M059J (cell line): ENCODE data around the gene TSR2. TPM values are rescaled to one million over a fixed set of nuclear protein-coding genes. Genes with fewer than 3 reads are reported as not detected.

ENCODE experiments used
- DNase-seq: peaks from one replicate; pipeline ENCODE4 v3.0.0-alpha.2; 2012; ENCODE audit warnings: low read depth
- total RNA-seq: library from RNA; depleted of rRNA; stranded (reverse); fragments of >200 nt; shearing (Covaris generic); gene quantifications from 2 replicates; pipeline ENCODE4 v1.2.3, GENCODE V29; 2014; rRNA removed

Gene TSR2
- total RNA-seq: 38.7 and 41.4 TPM in 2 replicates

GRCh38 chrX:54439960-54440871 is at the start of gene TSR2:
TSS of gene TSR2 (plus strand) at chrX:54440404. CDS start at chrX:54440422, 18 bp downstream.
- peak; percentile 92 for DNase-seq

GRCh38 chrX:54397113-54397512 is 43.1 kb upstream of the TSR2 start:
- DNase-seq: no peak

GRCh38 chrX:54407266-54407665 is 32.9 kb upstream of the TSR2 start:
- DNase-seq: no peak

GRCh38 chrX:54411732-54412131 is 28.5 kb upstream of the TSR2 start:
- no peak for DNase-seq

- peak; percentile 4 for DNase-seq
These were observed 26.5 kb upstream of the TSR2 start for GRCh38 chrX:54413753-54414152.

- DNase-seq: peak; percentile 44
These were observed 24.5 kb upstream of the TSR2 start for GRCh38 chrX:54415534-54416350.

- no peak for DNase-seq
These were observed 23.2 kb upstream of the TSR2 start for GRCh38 chrX:54416965-54417364.

GRCh38 chrX:54419559-54420302 is 20.5 kb upstream of the TSR2 start:
- DNase-seq: no peak

GRCh38 chrX:54422168-54422567 is 18.0 kb upstream of the TSR2 start:
- no peak for DNase-seq

GRCh38 chrX:54423161-54423888 is 16.9 kb upstream of the TSR2 start:
- no peak for DNase-seq

- DNase-seq: no peak
These were observed 12.3 kb upstream of the TSR2 start for GRCh38 chrX:54427837-54428424.

GRCh38 chrX:54430519-54430918 is 9.7 kb upstream of the TSR2 start:
- DNase-seq: no peak

GRCh38 chrX:54435121-54435520 is 5.1 kb upstream of the TSR2 start:
- no peak for DNase-seq

- DNase-seq: no peak
These were observed 2.6 kb downstream of the TSR2 start for GRCh38 chrX:54442790-54443189.

- DNase-seq: no peak
These were observed 4.5 kb downstream of the TSR2 start for GRCh38 chrX:54444752-54445151.

GRCh38 chrX:54446084-54446483 is 5.9 kb downstream of the TSR2 start:
- DNase-seq: no peak

- peak; percentile 15 for DNase-seq
These were observed 7.3 kb downstream of the TSR2 start for GRCh38 chrX:54447461-54447860.

GRCh38 chrX:54449929-54450328 is 9.7 kb downstream of the TSR2 start:
- DNase-seq: no peak

GRCh38 chrX:54452920-54453319 is 12.7 kb downstream of the TSR2 start:
- DNase-seq: peak; percentile 25

- no peak for DNase-seq
These were observed 30.0 kb downstream of the TSR2 start for GRCh38 chrX:54470054-54470760.
